GM18870 (cell line): ENCODE data around the gene NAGPA.

ENCODE experiments used
- ATAC-seq: cut with Tn5 transposase; IDR thresholded peaks from one replicate; pipeline ENCODE4 v1.9.1; 2021; ENCODE audit warnings: moderate library complexity; ENCODE audit not compliant: unreplicated experiment

NAGPA gene

DNA sequence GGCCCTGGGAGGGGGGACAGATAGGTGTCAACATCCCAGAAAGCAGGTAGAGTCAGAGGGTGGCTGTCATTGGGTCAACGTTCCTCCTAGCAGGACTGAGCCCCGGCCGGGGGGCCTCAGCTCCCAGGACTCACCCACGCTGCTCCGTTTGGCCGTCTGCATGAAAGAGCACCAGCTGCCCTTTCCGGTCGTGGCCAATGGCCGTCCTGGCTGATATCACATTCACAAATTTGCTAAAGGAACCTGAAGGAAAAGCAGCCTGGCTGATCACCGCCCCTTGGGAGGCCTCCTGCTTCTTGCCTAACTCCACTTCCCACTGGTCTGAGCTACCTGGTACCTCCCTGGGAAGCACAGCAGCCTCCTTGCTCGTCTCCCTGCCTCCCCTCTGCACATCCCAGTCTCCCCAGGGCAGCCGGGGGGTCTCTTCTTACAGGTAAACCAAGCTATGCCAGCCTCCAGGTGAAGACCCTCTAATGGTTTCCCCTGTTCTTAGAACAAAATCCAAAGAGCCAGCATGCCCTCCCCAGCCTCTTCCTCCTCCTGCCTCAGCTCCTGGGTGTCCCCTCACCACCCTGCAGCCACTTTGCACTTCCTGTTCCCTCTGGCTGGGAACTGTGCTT lies 3.4 kb downstream of the NAGPA start:
- ATAC-seq: no peak

DNA sequence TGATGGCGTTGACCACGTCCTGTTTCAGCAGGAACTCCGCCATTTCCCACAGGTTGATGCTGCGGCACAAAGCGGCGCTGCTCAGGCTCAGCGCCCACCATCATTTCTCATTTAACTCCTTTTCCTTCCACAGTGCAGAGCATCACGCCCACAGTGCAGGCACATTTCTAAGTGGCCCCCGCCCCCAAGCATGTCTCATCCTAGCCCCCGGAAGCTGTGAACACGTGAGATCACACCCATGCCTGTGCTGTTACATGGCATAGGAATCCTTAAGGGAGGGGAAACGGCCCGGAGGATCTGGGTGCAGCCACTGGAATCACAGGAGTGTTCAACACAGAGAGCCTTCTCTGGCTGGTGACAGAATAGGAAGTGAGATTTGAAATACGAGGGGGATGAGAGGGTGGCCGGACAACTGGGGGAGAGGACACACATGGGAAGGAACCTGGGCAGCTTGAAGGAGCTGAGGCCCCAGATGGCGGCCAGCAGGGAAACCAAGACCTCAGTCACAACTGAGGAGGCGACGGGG lies 4.7 kb downstream of the NAGPA start:
- no peak for ATAC-seq

GRCh38 chr16:5027575-5028235 lies 6.0 kb downstream of the NAGPA start:
- no peak for ATAC-seq

GRCh38 chr16:5027086-5027485 lies 6.6 kb downstream of the NAGPA start:
- ATAC-seq: no peak

- no peak for ATAC-seq
Measured at GRCh38 chr16:5026664-5027063, 7.1 kb downstream of the NAGPA start.

GRCh38 chr16:5025171-5025632 lies 8.5 kb downstream of the NAGPA start:
- no peak for ATAC-seq

DNA sequence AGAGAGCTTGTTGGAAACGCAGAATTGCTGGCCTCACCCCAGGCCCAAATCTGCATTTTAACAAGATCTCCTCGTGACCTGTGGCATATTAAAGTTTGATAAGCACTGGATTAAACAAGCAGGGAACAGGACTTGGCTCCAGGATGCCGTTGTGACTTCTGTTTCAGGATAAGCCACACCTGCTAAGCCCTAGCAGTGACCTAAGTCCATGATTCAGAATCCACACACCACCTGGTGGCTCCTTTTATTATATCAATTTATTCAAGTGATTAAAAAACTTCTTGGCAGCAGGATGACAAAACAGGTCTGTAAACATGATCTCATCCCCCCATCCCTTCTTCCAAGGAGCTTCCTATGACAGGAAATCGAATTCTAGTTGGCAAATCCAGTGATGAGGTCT lies 9.1 kb downstream of the NAGPA start:
- ATAC-seq: no peak

DNA sequence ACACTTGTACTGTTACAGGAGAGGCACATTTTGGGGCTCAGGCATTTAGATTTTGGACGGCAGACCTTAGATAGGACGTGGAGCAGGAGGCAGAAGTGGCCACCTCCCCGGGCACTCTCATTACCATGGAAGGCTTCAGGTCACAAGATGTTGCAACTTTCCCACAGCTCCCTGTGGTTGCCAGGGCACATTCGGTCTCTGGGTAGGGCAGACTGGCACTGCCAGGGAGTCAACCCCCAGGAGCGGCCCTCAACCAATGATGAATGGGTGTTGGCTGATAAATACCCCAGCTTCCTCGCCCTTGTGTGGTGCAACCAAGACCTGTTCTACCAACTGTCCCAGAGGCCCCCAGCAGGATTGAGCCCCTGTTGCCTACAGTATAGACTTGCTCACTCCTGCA lies 11.2 kb downstream of the NAGPA start:
- no peak for ATAC-seq

- ATAC-seq: no peak
Measured at GRCh38 chr16:5020551-5020950, 13.2 kb downstream of the NAGPA start.

- no peak for ATAC-seq
Measured at GRCh38 chr16:5019775-5020174, 14.0 kb downstream of the NAGPA start.

DNA sequence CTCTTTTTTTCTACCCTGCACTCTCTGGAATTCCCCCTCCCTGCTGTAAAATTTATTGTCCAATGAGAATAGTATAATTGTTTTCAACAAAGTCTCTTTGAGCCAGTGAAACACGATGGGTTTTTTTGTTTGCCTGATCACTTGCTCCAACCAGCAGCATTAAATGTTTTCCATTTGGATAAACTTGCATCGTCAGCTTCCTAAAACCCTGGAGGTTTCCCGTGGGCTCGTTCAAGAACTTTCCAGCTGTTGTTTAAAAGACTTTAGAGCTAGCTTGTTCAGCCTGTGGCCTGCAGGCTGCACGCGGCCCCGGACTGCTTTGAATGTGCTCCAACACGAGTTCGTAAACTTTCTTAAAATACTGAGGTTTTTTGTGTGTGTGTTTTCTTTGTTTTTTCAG lies 14.9 kb downstream of the NAGPA start:
- ATAC-seq: no peak

- no peak for ATAC-seq
Measured at GRCh38 chr16:5017678-5017969, 16.1 kb downstream of the NAGPA start.

DNA sequence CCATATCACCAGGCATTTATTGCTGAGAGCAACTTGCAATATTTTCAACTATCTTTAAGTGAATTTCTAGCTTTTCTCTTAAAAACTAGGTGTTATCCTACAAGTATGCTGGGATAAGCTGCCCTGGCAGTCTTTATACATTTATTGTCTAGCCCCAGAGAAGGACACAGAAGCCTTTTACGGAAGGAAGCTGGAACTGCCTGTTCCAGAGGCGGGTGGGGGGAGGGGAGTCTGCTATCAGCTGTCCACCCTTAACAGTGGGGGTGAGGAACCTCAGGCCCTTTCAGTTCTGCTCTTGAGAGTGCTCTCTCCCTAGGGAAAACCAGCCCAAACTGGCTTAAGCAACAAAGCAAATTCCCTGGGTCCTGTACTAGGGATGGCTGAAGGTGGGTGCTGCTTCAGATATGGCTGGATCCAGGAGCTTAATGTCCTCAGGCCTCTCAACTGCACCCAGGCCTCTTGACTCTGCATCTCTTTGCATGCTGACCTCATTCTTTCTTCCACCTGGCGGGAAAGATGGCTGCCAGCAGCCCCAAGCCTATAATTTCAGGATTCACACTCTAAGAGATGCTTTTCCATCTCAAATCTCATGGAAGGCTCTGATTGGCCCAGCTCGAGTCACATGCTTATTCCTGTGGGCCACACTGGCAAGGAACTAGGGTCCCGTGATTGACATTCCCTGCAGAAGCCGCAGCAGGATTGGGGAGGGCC lies 16.6 kb downstream of the NAGPA start:
- ATAC-seq: no peak

DNA sequence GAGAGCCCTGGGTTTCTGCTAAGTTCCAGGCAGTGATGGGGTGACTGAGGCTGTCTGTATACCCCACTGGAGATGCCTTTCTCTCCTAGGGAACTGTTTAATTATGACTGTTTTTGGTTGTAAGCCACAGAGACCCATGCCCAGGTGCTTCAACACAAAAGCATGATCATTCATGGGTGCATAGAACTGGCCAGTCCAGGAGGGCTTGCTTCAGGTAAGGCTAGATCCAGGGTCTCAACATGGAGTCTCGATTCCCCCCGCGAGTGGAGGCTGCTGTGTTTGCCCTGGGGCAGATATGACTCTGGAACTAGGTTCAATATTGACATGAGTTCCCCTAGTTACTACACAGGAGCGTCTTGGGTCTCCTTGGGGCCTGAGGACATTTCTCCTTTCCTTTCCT lies 17.8 kb downstream of the NAGPA start:
- no peak for ATAC-seq

DNA sequence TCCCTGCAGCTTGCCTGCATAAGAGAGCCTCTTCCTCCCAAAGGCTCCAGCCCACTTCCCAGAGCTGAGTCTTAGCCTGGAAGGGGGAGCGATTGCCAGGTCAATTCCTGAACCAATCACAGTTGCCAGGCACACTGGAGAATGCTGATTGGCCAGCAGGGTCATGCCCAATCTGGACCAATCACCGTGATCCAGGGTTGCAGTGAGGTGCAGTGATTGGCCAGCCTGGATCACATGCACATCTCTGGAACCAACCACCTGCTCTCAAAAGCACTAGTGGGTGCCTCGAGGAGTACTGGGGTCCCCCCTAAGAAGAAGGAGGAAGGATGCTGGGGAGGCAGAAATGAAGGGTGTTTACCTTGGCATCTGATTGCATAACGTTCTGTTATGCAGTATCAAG lies 18.4 kb downstream of the NAGPA start:
- ATAC-seq: no peak

- ATAC-seq: no peak
Measured at GRCh38 chr16:5012887-5013286, 20.8 kb downstream of the NAGPA start.

DNA sequence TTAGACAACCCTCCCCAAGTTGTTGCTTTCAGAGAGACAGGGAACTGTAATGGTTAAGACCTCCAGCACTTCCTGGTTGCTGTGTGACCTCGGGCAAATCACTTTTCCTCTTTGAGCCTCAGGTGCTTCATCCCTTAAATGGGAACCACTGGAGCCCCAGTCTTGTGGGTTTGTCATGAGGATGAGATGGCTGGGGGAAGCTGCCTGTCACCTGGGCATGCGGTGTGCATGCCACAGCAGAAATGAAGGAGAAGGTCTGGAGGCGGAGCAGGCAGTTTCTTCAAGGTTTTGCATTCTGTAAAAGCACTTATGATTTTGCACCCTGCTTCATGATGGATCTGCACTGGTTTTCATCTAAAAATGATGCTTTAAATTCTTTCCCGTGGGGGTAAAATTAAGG lies 22.1 kb downstream of the NAGPA start:
- ATAC-seq: no peak

- ATAC-seq: no peak
Measured at GRCh38 chr16:5010576-5011329, 23.0 kb downstream of the NAGPA start.

GRCh38 chr16:5008311-5008731 lies 25.4 kb downstream of the NAGPA start:
- no peak for ATAC-seq

DNA sequence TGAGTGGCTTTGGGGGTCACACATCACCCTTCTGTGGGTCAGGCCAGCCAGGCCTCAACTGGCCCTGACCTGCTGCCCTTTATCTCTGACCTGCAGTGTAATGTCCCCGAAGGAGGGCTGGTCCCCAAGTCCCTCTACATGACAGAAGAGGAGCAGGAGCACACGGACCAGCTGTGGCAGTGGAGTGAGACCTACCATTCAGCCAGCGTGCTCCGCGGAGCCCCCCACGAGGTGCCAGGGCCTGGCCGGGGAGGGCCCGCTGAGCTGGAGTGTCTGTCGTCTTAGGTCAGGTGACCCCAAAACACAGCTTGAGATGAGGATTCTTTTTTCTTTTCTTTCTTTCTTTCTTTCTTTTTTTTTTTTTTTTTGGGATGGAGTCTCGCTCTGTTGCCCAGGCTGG lies 26.5 kb downstream of the NAGPA start:
- no peak for ATAC-seq

GRCh38 chr16:5006348-5007193 lies 27.2 kb downstream of the NAGPA start:
- ATAC-seq: no peak
